Activated CD4-positive, CD25-positive, alpha-beta regulatory T cell treated with anti-CD3 and anti-CD28 coated beads, Interleukin-2, amount 50 U/mL, for 72 hours (primary cell): Measurements from ENCODE around the gene HIVEP3.
A peak's percentile ranks its signal among the peaks of the same experiment; 100 is the strongest.
"Not testable (repeated sequence)": the region's sequence is repeated elsewhere in the genome, so short reads cannot be mapped to it uniquely, and the experiment has no call there.

Experiments
- DNase-seq: peaks from one replicate; pipeline ENCODE4 v3.0.0; 2021

Gene HIVEP3

DNA sequence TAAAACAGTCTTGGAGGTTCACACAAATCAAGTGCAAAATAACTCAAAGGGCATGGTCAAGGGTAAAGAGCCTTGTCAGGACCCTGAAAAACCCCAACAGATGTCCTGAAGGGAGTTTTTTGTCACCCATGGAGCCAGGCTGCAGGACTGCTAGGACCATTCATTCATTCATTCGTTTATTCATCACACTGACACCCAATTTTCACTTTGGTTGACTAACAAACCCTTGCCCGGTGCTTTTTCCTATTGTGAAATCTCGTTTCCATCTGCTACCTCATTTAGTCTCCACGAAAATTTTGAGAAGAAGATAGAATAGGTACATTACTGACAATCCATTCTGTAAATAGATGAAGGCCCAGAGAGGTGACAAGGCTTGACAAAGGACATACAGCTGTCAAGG, 216.0 kb downstream of the HIVEP3 start:
- no peak for DNase-seq

DNA sequence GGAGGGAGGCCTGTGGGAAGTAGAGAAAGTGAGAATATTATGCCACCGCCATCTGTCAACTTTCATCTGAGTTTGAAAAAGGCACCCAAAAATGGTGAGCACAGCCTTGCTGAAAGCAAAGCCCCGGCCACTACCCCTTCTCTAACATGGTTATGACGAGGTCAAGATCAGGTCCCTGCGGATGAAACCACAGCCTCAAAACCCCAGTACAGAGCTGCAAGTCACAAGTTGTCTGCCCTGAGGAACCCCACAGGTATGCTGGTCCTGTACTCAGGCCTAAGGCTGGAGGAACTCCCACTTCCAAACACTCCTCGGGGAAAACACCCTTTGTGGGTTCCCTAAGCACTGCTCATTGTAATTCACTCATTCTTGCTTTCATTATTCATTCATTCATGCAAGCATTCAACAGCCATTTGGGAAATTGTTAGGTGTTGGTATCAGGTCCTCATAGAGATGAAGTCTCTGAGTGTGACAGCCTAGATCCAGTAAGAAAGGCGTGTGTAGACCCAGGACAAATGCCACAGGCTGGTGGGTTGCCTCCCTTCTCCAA, 217.7 kb downstream of the HIVEP3 start:
- no peak for DNase-seq

DNA sequence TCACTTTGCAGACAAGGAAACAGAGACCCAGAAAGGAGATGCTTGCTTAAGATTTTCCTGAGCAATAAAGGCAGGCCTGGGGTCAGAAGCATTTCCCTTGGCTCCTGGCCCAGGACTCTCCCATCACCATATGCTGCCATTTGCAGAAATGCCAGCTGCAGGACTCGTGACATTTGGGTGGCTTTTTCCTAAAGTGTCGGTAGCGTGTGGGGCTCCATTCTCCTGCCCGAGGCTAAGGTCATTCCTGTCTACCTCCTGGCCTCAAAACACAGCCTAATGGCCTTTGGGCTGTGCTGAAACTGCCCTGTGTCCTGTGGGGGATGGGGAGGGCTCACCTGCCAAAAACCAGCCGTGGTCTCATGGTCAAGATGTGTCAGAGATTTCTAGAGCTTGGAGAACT, 218.1 kb downstream of the HIVEP3 start:
- no peak for DNase-seq

DNA sequence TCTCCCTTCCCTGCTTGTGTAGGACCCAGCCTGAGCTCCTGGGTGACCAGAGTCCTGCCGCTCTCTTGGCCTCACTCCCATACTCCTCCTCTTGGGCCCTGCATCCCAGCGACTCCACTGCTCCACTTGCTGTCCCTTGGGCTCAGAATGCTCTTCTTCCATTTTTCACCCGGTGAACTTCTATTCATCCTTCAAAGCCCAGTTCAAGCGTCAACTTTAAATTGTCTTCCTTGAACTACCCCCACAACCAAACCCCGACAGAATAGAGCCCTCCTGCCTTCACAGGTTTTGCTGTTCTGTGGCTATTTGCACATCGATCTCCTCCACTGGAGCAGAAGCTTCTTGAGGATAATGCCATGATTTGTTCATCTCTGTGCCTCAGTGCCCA, 218.9 kb downstream of the HIVEP3 start:
- no peak for DNase-seq

DNA sequence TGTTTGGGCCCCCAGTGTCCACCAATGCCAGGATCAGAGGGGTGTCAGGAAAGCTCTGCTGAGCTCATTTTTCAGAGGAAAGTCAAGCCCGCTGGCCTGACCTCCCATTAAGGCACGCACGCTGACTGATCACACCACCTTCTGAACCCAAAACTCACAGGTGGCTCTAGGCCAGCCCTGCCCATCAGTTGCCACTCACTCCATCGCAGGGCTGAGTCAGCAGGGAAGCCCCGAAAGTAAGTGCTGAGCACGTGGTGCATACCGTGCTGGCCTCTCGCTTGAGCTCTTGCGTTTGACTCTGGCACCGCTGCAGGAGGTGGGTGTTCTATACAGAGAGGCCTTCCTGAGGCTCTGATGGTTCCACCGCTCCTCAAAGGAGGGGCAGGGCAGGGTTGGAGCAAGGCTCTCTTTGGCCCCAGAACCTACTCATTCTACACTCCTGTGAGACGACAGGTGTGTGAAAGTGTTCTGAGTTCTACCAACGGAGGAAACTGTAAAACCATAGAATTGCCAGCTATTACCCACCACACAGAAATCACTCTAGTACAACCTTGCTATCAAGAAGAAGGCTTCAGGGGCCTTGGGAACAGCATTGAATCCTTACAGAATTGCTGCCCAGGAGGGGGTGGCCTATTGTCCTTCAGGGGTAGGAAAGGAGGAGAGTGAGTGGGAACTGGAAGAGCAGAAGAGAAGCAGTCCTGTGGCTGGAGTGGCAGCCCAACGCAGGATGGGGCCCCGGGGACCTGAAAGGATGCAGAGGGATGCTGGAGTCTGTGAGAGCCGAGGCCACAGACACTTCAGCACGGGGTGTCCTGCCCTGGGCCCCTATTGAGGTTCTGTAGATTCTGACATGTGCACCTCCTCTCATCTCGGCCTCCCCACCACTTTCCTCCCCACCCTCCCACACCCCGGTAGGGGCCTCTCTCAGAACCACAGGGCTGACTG, 219.5 kb downstream of the HIVEP3 start:
- peak; percentile 37 for DNase-seq

DNA sequence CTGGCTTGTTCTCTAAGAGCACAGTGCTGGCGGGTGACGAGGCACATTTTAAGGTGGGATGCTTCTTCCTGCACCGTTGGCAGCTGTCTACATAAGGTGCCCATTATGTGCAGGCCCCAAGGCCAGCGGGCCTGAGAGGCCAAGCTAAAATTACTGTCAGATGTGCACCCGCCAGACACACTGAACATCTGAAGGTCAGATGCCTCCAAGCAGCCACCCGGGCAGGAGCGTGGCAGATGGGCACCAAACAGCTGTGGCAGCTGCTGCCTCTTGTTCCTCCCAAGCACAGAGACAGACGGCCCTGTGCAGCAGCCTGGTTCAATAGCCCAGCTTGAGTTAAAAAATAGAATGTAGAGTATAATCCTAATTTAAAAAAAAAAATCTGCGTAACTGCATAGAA, 222.3 kb downstream of the HIVEP3 start:
- DNase-seq = no peak

DNA sequence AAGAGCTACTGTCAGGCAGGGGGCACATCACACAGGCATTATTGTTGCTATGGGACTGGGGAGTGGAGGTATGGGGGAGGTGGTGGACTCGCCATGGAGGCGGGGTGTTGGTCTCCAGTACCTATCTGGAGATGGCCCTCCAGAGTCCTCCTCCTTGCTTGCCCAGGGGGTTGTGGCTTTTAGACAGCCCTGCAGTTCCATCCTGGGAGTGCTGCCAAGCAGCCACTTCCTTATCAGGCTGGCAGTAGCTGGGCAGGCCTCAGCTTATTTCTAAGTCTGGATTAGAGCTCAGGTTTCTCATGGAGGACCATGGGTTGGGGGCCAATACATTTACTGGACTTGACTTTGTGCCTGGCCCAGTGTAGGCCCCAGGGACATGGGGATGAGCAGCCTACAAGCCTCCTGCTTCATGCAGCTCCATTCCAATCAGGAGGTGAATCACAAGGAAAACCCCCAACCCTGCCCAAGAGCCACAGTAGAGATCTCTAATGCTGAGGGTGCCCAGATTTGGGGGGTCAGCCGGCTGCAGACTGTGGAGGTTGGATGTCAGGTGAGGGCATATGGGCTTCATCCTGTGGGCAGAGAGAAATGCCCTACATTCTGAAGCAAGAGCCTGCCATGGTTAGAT, 223.5 kb downstream of the HIVEP3 start:
- DNase-seq = no peak

DNA sequence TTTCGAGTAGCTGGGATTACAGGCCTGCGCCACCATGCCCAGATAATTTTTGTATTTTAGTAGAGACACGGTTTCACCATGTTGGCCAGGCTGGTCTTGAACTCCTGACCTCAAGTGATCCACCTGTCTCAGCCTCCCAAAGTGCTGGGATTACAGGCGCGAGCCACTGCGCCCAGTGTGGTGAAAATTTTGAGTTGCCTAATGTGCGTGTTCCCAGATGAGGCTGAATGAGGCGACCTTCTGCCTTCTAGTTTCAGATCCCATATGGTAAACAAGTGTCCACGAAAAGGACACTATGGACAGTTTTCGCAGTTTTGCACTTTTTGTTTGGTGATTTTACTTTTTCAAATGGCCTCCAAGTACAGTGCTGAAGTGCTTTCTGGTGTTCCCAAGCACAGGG, 226.8 kb downstream of the HIVEP3 start:
- DNase-seq = not testable (repeated sequence)

DNA sequence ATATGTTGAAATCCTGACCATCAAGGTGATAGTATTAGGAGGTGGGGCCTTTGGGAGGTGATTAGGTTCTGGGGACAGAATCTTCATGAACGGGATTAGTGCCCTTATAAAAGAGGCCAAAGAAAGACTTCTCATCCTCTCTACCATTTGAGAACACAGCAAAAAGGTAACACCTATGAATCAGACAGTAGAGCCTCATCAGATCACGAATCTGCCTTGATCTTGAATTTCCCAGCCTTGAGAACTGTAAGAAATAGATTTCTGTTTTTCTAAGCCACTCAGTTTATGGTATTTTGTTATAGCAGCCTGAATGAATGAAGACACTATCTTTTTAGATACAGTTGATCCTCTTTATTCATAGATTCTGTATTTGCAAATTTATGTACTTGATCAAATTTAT, 227.3 kb downstream of the HIVEP3 start:
- no peak for DNase-seq

DNA sequence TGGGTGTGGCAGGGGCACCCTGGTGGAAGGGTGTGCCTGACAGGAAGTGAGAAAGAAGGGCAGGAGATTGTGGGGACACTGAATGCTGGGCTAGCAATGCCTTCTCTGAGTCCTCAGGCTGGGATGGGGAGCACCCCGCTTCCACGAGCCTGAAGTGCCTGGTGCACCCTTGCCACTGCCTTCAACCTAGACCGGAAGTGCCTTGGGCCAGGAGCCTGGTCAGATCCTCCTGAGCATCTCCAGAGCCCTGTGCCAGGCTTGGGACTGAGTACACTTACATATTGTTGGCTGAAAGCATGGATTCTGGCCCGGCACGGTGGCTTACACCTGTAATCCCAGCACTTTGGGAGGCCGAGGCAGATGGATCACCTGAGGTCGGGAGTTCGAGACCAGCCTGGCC, 228.4 kb downstream of the HIVEP3 start:
- DNase-seq = no peak

DNA sequence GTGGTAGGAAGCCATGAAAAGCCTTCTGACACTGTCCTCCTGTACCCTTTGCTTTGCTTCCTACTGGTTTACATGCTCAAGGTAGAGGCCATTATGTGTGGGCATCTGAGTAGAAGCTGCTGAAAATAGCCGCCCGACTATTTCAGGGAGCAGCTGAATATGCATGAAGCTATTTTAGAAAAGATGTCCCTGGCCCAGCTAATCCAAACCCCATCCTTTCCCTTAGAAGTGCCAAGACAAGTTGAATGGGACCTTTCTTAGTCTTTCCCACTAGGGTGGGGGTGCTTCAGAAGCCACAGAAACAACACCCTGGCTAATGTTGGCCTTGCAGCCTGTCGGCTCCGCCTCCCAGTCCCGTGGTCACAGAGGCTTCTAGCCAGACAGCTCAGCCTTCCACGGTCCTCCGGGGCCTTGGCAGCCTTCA, 229.2 kb downstream of the HIVEP3 start:
- DNase-seq = no peak

DNA sequence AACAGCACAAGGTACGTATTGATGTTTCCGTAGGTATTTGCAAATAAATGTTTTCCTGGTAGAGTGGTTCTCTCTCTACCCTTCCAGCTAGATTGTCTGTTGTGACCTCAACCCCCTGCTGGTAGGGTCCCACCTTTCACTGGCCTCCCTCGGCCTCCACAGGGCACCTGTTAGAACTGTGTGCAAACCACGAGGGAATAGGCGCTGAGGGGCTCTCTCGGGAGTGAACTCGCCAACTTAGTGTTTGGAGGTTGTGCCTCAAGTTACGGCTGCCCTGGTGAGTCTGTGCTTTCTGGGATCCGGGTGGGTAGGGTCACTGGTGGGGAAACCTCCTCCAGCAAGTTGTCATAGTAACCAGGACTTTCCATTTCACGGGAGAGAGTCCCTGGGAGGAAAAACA, 229.6 kb downstream of the HIVEP3 start:
- DNase-seq = no peak

DNA sequence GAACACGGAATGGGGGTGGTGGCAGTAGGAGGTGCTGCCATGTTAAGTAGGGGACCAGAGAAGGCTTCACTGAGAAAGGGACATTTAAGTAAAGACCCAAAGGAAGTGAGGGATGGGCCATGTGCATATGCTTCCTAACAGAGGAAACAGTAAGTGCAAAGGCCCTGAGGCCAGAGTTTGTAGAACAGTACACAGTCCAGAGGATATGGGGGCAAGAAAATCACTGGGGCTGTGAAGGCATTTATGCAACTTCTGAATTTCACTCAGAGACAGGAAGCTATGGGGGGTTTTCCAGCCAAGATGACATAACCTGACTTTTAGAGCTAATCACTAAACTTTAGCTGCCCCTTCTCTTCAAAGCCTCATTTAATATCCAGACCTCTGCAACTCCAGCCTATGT, 231.7 kb downstream of the HIVEP3 start:
- DNase-seq = no peak

DNA sequence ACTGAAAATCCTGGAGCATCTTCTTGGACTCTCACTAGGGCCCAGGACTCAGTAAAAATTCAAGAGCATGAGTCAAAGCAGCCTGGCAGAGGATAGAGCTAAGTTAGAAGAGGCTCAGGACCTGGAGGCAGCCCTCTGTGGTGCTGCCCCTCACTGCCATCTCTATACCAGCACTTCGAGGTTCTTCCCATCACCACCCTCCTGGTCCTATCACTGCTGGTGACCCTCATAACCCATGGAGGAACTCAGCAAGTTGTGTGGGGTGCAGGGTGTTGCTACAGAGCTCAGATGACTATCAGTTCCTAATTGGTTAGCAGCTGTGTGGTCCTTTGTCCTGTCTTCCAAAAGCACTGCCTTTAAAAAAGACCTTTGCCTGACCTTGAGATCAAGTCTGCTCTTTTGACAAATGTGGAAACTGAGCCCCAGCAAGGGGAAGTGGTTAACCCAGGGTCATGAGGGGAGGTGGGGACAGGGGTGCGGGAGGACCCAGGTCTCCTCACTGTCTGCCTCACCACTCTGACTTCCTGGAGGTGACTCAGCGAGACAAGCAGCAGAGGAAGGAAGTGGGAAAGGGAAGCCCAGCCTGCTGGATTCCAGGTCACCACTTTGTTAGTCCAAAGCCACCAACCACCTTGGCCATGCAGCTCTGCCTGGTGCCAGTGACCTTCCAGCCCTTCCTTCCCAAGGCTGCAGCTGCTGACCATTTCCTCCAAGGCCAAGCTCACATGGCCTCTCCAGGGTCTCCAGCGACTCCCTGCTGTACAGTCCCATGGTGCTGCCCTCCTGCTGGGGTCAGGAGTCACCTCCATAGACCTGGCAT, 234.8 kb downstream of the HIVEP3 start:
- DNase-seq = no peak

DNA sequence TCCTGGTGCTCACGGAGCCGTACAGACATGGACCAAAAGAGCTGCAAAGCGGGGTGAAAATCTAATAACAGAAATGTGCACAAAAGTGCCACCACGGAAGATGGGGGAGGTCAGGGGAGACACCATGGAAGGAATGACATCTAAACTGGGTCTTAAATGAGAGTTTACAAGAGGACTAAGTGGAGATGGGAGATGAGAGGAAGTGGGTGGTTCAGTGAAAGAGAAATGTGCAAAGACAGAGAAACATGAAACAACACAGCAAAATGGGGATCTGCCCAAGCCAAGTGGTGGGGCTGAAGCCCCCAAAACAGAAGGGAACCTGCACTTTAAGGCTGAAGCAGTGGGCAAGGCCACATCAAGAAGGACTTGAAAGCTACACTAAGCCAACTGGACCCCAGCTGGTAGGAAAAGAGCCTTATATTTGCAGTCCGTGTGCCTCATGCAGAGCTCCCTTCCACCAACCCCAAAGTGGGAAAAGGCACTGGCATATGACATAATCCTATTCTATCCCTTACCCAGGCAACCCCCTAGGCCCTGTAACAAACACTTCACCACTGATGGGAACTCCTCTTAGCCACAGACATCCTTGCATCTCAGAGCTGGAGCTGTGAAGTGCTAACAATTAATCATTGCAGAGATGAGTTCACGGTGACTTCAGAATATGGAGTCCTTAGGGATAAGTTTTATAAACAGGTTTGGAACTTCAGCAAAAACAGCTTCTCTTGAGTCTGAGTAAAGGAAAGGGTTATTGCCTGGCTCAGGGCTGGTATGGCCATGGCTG, 235.7 kb downstream of the HIVEP3 start:
- no peak for DNase-seq

DNA sequence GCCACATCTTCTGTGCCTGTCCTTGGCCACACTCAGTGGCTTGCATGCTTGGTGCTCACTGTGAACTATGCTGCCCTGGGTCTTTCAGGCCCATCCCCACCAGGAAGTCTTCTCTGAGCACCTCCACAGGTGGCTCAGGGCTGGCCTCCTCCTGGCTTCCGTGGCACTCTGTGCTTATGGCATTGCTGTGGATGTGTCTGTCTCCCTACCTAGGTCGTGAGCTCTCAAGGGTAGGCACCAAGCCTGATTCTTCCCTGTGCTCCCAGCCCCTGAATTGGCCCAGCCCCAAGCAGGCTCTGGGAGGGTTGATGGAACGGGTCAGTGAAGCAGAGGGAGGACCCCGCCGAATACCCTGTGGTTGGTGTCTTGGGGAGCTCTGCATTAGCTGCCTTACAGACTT, 236.6 kb downstream of the HIVEP3 start:
- DNase-seq = no peak

DNA sequence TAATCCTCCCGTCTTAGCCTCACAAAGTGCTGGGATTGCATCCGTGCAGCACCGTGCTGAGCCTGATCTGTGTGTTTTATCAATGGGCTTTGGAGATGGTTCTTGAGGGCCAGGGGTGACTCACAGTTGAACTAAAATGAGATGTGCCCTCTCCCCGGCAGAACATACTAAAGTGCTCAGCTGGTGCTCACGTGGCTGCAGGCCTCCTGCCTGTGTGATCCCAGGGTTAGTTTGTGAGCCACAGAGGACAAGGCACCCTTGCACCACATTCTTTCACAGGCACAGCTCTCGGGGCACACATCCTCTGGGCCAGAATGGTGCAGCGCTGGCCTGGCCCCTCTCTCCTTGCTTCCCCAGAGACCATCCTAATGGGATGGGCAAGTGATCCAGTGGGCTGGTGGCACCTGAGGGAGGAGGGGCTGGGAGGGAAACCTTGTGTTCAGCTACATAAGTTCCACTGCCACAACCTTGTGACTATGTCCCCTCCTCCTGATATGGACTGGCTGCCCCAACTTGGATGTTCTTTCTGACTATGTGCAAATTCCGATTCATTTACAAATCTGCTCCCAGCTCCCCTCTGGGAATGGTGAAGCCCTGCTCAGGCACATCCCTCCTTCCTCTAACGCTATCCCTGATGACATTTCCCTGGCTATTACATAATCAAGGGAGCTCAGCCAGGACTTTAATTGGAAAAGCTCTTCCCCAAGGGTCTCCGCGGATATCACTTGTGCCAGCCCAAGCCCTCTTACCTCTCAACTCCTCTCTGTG, 237.2 kb downstream of the HIVEP3 start:
- no peak for DNase-seq

DNA sequence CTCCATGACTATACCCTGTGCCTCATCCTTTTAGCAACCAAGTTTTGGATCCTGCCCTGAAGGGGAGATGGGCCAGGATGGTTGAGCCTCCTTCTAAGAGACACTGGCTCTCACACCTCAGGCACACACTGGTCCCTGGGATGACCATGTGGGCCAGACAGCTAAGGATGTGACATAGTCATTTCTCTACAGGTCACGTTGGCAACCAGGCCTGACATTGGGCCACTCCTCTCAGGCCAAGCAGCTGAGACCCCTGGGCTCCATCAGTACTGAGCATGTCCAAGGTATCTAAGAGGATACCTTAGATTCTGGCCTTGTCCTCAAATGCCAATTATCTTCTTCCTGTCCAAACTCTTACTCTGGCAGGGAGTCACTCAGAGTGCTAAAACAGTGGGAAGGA, 238.7 kb downstream of the HIVEP3 start:
- DNase-seq = no peak

DNA sequence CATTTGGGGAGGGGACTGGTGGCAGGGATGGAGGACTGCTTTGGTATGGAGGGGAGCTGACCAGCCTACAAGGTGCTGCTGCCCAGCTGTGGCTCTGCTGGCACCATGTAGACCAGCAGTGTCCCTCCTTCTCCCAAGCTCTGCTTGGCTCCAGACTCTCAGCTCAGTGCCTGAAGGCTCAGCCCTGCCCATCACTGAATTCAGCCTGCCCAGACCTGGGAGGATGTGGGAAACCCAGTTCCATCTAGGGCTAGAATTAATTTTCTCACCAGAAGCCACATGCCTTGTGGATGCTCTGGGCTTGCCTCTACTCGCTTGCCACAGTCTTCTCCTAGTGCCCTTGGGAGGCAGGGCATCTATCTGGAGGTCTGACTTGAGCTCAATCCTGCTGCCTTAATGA, 239.2 kb downstream of the HIVEP3 start:
- DNase-seq = no peak

DNA sequence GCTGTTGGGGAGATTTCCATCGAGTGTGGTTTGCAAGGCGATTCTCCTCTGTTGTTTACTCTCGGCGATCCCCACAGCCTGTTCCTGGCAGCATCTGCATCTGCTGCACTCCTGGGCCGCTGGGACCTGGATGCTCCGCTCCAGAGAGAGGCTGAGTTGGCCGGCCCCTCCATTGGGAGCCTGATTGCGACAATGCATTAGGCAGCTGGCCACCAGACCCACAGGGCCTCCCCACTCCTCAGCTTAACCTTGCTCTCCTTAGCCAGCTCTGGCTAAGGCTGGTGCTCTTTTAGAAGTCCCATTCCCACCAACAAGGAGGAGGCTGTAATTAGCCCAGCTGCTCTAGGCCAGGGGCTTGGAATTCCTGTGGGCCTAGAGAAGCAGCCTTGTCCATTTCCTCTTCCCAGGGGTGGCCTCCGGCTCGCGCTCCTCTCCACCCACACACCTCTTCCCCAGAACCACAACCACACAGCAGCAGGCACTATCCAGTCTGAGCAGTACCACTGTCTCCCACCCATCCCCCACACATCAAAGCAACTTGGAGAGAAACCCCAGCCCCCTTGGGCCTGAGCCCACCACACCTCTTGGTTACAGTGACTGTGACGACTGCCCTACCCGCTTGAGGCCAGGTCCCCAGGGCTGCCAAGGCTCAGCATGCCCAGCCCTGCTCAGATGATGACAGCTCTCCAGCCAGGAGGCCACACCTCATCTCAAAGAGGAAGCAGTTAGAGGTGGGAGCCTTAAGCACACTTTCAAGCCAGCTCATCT, 240.4 kb downstream of the HIVEP3 start:
- DNase-seq = no peak

DNA sequence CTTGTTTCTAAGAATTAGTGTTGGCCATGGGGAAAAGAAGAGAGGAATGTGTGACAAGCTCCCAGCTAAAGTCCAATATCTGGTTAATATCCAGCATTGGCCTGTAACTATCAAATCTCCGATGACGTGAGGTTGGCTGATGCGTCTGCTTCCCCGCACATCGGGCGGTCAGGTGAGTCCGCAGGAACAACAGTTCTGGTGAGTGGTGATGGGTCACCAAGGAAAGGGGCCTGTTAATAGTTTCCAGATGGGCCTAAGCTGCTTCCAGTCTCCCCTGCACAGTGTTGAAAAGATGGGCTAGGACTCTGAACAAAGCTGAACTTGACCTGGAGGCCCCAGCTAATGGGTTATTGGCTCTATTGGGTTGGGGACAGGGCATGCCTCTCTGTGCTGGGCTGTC, 241.1 kb downstream of the HIVEP3 start:
- no peak for DNase-seq
